Suprapubic skin (tissue), 4 donors: ENCODE data around the gene EFNA2. TPM values are rescaled to one million over a fixed set of nuclear protein-coding genes. Genes with fewer than 3 reads are reported as not detected.

Experiments
- DNase-seq, 2 donors: peaks; one replicate each; pipeline ENCODE4 v3.0.0-alpha.2; 2019; ENCODE audit warnings: low spot score in 2 of 2
- H3K27ac ChIP-seq: fragments of 200-600 bp; sonication (generic); one replicate; pipeline ENCODE4 v1.5.1; 2019
- H3K27me3 ChIP-seq: fragments of 200-600 bp; sonication (generic); one replicate; pipeline ENCODE4 v1.5.1; 2019
- H3K36me3 ChIP-seq: fragments of 200-600 bp; sonication (generic); one replicate; pipeline ENCODE4 v1.5.1; 2019
- H3K4me1 ChIP-seq: fragments of 200-600 bp; sonication (generic); one replicate; pipeline ENCODE4 v1.5.1; 2019
- H3K4me3 ChIP-seq: fragments of 200-600 bp; sonication (generic); one replicate; pipeline ENCODE4 v1.5.1; 2019; ENCODE audit warnings: mild to moderate bottlenecking
- H3K9me3 ChIP-seq: fragments of 200-600 bp; sonication (generic); one replicate; pipeline ENCODE4 v1.5.1; 2019
- CTCF ChIP-seq, 2 donors: fragments of 200-600 bp in 1 of 2; fragments of 450-650 bp in 1 of 2; sonication (generic) in 1 of 2; IDR thresholded peaks; one replicate each; pipeline ENCODE4 v1.5.1; 2016 to 2019; ENCODE audit warnings: antibody characterized with exemption in 2 of 2, mild to moderate bottlenecking in 1 of 2, moderate library complexity in 1 of 2
- EP300 ChIP-seq: sonication (generic); formaldehyde crosslinking; IDR thresholded peaks from one replicate; pipeline ENCODE4 v1.6.1; 2017; ENCODE audit warnings: antibody characterized with exemption
- POLR2A ChIP-seq, 2 donors: fragments of 450-650 bp; IDR thresholded peaks; one replicate each; pipeline ENCODE4 v1.6.1; 2017; ENCODE audit warnings: antibody characterized with exemption in 2 of 2, mild to moderate bottlenecking in 2 of 2, moderate library complexity in 2 of 2
- POLR2AphosphoS5 ChIP-seq, 3 donors: sonication (generic); formaldehyde crosslinking; IDR thresholded peaks; one replicate each; pipeline ENCODE4 v1.6.1; 2017; ENCODE audit warnings: antibody characterized with exemption in 3 of 3
- WGBS: methylation state at CpG from one replicate; pipeline ENCODE4 v1.1.5; 2018; 5-methylcytosine and 5-hydroxymethylcytosine counted together
- total RNA-seq, 4 donors: library from RNA; depleted of rRNA; stranded (reverse); fragments of >200 nt; gene quantifications; one replicate each; pipeline ENCODE4 v1.1.0, GENCODE V29; 2016

EFNA2 gene
- total RNA-seq, 4 donors from 2014 or later: not detected

- TF ChIP-seq EP300 (no peak), POLR2A (IDR thresholded peaks at IDR 0.05) (no peak)
- Histone ChIP-seq H3K27me3 (peaks cover 7% of the 10 kb centered on the region), H3K9me3 (no peaks in the 10 kb centered on the region), H3K4me1 (peaks cover 73% of the 10 kb centered on the region), H3K4me3 (no peak overlapping the region), H3K36me3 (no peaks in the 10 kb centered on the region), H3K27ac (peak overlapping the region; percentile 83)
- 82% methylated on average over 9 of the region's 11 CpGs for WGBS
- no peak for DNase-seq
Observed at GRCh38 chr19:1239420-1239795, 46.3 kb upstream of the EFNA2 start.

GRCh38 chr19:1239796-1240737, 45.6 kb upstream of the EFNA2 start:
- Histone ChIP-seq H3K9me3 (no peaks in the 10 kb centered on the region), H3K36me3 (no peaks in the 10 kb centered on the region), H3K27ac (peak overlapping the region; percentile 83), H3K27me3 (peaks cover 7% of the 10 kb centered on the region), H3K4me1 (peaks cover 80% of the 10 kb centered on the region), H3K4me3 (peak overlapping the region; percentile 97)
- TF ChIP-seq EP300 (no peak), POLR2AphosphoS5 (IDR thresholded peaks at IDR 0.05) (no peak), CTCF (IDR thresholded peaks at IDR 0.05) (peak; percentile 94 to 96), POLR2A (IDR thresholded peaks at IDR 0.05) (peak in 1 of 2 donors; percentile 15)
- 0% methylated on average over 17 of the region's 84 CpGs for WGBS
- DNase-seq: peak; percentile 91 to 93

GRCh38 chr19:1240925-1241324, 44.7 kb upstream of the EFNA2 start:
- Histone ChIP-seq H3K36me3 (no peaks in the 10 kb centered on the region), H3K4me3 (peak overlapping the region; percentile 97), H3K9me3 (no peaks in the 10 kb centered on the region), H3K27ac (no peak overlapping the region), H3K4me1 (peaks cover 88% of the 10 kb centered on the region), H3K27me3 (peaks cover 7% of the 10 kb centered on the region)
- TF ChIP-seq CTCF (IDR thresholded peaks at IDR 0.05) (no peak), POLR2AphosphoS5 (IDR thresholded peaks at IDR 0.05) (no peak), EP300 (no peak), POLR2A (IDR thresholded peaks at IDR 0.05) (no peak)
- WGBS: 41% methylated on average over 11 of the region's 15 CpGs
- DNase-seq: no peak

- peak; percentile 95 to 98 for DNase-seq
- TF ChIP-seq CTCF (IDR thresholded peaks at IDR 0.05): no peak
- peak; percentile 33 to 38 for TF ChIP-seq POLR2A (IDR thresholded peaks at IDR 0.05)
- peak in 1 of 3 donors; percentile 45 for TF ChIP-seq POLR2AphosphoS5 (IDR thresholded peaks at IDR 0.05)
- H3K4me1 ChIP-seq: peaks cover 88% of the 10 kb centered on the region
Observed at GRCh38 chr19:1241417-1242095, 44.1 kb upstream of the EFNA2 start, which contains the start of gene ATP5F1D. TSS of gene ATP5F1D (plus strand) at chr19:1241751. CDS start at chr19:1241851, 100 bp downstream.

GRCh38 chr19:1243768-1244692, 41.6 kb upstream of the EFNA2 start:
- peak; percentile 94 for DNase-seq
- Histone ChIP-seq H3K4me1 (peaks cover 85% of the 10 kb centered on the region), H3K9me3 (no peaks in the 10 kb centered on the region), H3K27ac (peak overlapping the region; percentile 88), H3K36me3 (no peaks in the 10 kb centered on the region), H3K27me3 (no peaks in the 10 kb centered on the region), H3K4me3 (peak overlapping the region; percentile 42)
- TF ChIP-seq EP300 (no peak), POLR2AphosphoS5 (IDR thresholded peaks at IDR 0.05) (peak in 1 of 3 donors; percentile 36), POLR2A (IDR thresholded peaks at IDR 0.05) (no peak), CTCF (IDR thresholded peaks at IDR 0.05) (peak; percentile 96 to 97)
- 70% methylated on average over 8 of the region's 33 CpGs for WGBS

More at GRCh38 chr19:1241417-1242095, 44.1 kb upstream of the EFNA2 start, which contains the start of gene ATP5F1D:
- Histone ChIP-seq H3K4me3 (peak within 1 kb of the TSS; percentile 97), H3K27me3 (peaks cover 7% of the 10 kb centered on the region), H3K9me3 (no peaks in the 10 kb centered on the region), H3K27ac (peak within 1 kb of the TSS; percentile 91), H3K36me3 (no peaks in the 10 kb centered on the region)
- under 1% methylated on average over 21 of the region's 79 CpGs for WGBS
